Measurements from ENCODE around the gene MROH2A.

Gene MROH2A

GRCh38 chr2:233816771-233817170 is 38.6 kb downstream of the MROH2A start:
- TF ChIP-seq REST (IDR thresholded peaks at IDR 0.05; ENCODE audit: insufficient read depth in 1 of 2, low read depth in 2 of 2, low read length in 2 of 2), result no peak
- no peak for TF ChIP-seq FOXP2 (optimal IDR thresholded peaks at IDR 0.05; ENCODE audit: borderline replicate concordance, extremely low read depth, extremely low read length, insufficient read depth)
- no peak for TF ChIP-seq POLR2AphosphoS5 (IDR thresholded peaks at IDR 0.05; ENCODE audit: low read depth, low read length)
- no peak for TF ChIP-seq TAF1 (IDR thresholded peaks at IDR 0.05; ENCODE audit: borderline replicate concordance, insufficient read depth, low read length)
- no peak for TF ChIP-seq SIN3A (IDR thresholded peaks at IDR 0.05; ENCODE audit: borderline replicate concordance, insufficient read depth, low read length)

GRCh38 chr2:233817361-233817911 is 39.3 kb downstream of the MROH2A start:
- TF ChIP-seq POLR2AphosphoS5 (IDR thresholded peaks at IDR 0.05; ENCODE audit: low read depth, low read length), result no peak

- TF ChIP-seq TAF1 (IDR thresholded peaks at IDR 0.05; ENCODE audit: borderline replicate concordance, insufficient read depth, low read length) (no peak), POLR2AphosphoS5 (IDR thresholded peaks at IDR 0.05; ENCODE audit: low read depth, low read length) (no peak), FOXP2 (optimal IDR thresholded peaks at IDR 0.05; ENCODE audit: borderline replicate concordance, extremely low read depth, extremely low read length, insufficient read depth) (no peak), SIN3A (IDR thresholded peaks at IDR 0.05; ENCODE audit: borderline replicate concordance, insufficient read depth, low read length) (no peak), REST (IDR thresholded peaks at IDR 0.05; ENCODE audit: insufficient read depth in 1 of 2, low read depth in 2 of 2, low read length in 2 of 2) (no peak)
Observed at GRCh38 chr2:233817995-233818638, 40.0 kb downstream of the MROH2A start.

- TF ChIP-seq TAF1 (IDR thresholded peaks at IDR 0.05; ENCODE audit: borderline replicate concordance, insufficient read depth, low read length), result no peak
- TF ChIP-seq FOXP2 (optimal IDR thresholded peaks at IDR 0.05; ENCODE audit: borderline replicate concordance, extremely low read depth, extremely low read length, insufficient read depth), result no peak
Observed at GRCh38 chr2:233818639-233819621, 40.8 kb downstream of the MROH2A start.

- TF ChIP-seq FOXP2 (optimal IDR thresholded peaks at IDR 0.05; ENCODE audit: borderline replicate concordance, extremely low read depth, extremely low read length, insufficient read depth) (no peak), POLR2AphosphoS5 (IDR thresholded peaks at IDR 0.05; ENCODE audit: low read depth, low read length) (no peak), TAF1 (IDR thresholded peaks at IDR 0.05; ENCODE audit: borderline replicate concordance, insufficient read depth, low read length) (no peak), REST (IDR thresholded peaks at IDR 0.05; ENCODE audit: insufficient read depth in 1 of 2, low read depth in 2 of 2, low read length in 2 of 2) (no peak), SIN3A (IDR thresholded peaks at IDR 0.05; ENCODE audit: borderline replicate concordance, insufficient read depth, low read length) (no peak)
Observed at GRCh38 chr2:233819884-233820773, 42.0 kb downstream of the MROH2A start.
